ENCODE measurements around the gene TP53I3. TPM values are rescaled to one million over a fixed set of nuclear protein-coding genes. Genes with fewer than 3 reads are reported as not detected.
A peak's percentile ranks its signal among the peaks of the same experiment; 100 is the strongest.

Gene TP53I3
- total RNA-seq, 1 experiment from 2014 or later: 13.5 TPM

DNA sequence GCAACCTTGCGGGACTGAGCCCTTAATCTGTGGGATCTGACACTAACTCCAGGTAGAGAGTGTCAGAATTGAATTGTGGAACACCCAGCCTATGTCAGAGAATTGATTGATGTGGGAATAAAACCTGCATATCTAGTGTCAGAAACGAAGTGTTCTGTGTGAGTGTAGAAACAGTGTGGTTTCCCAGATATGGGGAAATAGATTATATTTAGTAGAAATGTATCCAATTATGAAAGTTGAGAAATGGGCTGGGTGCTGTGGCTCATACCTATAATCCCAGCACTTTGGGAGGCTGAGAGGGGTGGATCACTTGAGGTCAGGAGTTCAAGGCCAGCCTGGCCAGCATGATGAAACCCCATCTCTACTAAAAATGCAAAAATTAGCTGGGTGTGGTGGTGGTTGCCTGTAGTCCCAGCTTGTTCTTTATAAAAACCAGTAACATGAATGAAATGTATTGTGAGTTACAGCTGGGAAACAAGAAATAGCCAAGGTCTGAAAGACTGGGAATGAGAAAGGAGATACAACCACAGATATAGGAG, 4.3 kb upstream of the TP53I3 start:
- no peaks in the 10 kb centered on the region for H3K27me3 ChIP-seq (ENCODE audit: low read length)
- no peaks in the 10 kb centered on the region for H4K20me1 ChIP-seq (ENCODE audit: insufficient read depth, low read depth, low read length)
- H3K79me2 ChIP-seq (ENCODE audit: low read length): no peaks in the 10 kb centered on the region
- no peak overlapping the region for H3K4me2 ChIP-seq (ENCODE audit: low read depth, low read length, poor library complexity, severe bottlenecking)
- no peak overlapping the region for H3K9ac ChIP-seq (ENCODE audit: low read length)
- no peaks in the 10 kb centered on the region for H3K9me3 ChIP-seq (ENCODE audit: low read length)
- H3K4me1 ChIP-seq (ENCODE audit: low read length): peaks cover 6% of the 10 kb centered on the region
- H3K27ac ChIP-seq (ENCODE audit: low read length): no peak overlapping the region
- H3K4me3 ChIP-seq (ENCODE audit: low read length): no peak overlapping the region
- peak; percentile 17 for DNase-seq
- no peaks in the 10 kb centered on the region for H3K36me3 ChIP-seq (ENCODE audit: insufficient read depth, low read length)
- H2AFZ ChIP-seq (ENCODE audit: low read length): no peak overlapping the region
- no peaks in the 10 kb centered on the region for H3K9me2 ChIP-seq (replicated peaks; ENCODE audit: insufficient read depth, low read length)

- Histone ChIP-seq H3K4me3 (ENCODE audit: low read length) (no peak overlapping the region), H3K27ac (ENCODE audit: low read length) (no peak overlapping the region), H3K9me3 (ENCODE audit: low read length) (no peaks in the 10 kb centered on the region), H3K27me3 (ENCODE audit: low read length) (no peaks in the 10 kb centered on the region), H3K4me1 (ENCODE audit: low read length) (peaks cover 18% of the 10 kb centered on the region), H3K9me2 (replicated peaks; ENCODE audit: insufficient read depth, low read length) (no peaks in the 10 kb centered on the region), H3K9ac (ENCODE audit: low read length) (no peak overlapping the region), H3K79me2 (ENCODE audit: low read length) (no peaks in the 10 kb centered on the region), H3K36me3 (ENCODE audit: insufficient read depth, low read length) (no peaks in the 10 kb centered on the region; the same call in 1 of the 2 replicates), H3K4me2 (ENCODE audit: low read depth, low read length, poor library complexity, severe bottlenecking) (no peak overlapping the region), H2AFZ (ENCODE audit: low read length) (no peak overlapping the region), H4K20me1 (ENCODE audit: insufficient read depth, low read depth, low read length) (no peaks in the 10 kb centered on the region)
- no peak for DNase-seq
These were observed 2.4 kb upstream of the TP53I3 start for GRCh38 chr2:24087032-24087431.

DNA sequence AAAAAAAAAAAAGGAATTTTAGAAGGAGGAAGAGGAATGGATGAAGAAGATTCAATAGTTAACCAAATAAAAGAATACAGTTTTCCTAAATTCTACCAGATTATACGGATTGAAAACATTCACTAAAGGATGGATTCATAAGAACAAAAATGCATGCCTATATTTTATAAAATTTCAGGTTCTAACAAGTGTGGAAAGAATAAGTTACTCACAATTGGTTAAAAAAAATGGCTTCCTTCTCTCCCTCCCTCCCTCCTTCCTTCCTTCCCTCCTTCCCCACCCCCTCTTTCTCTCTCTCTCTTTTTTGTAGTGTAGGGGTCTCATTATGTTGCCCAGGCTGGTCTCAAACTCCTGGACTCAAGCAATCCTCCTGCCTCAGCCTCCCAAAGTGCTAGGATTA, 1.6 kb upstream of the TP53I3 start:
- H3K27ac ChIP-seq (ENCODE audit: low read length): no peak overlapping the region
- no peaks in the 10 kb centered on the region for H4K20me1 ChIP-seq (ENCODE audit: insufficient read depth, low read depth, low read length)
- no peaks in the 10 kb centered on the region for H3K9me2 ChIP-seq (replicated peaks; ENCODE audit: insufficient read depth, low read length)
- H3K4me1 ChIP-seq (ENCODE audit: low read length): peaks cover 18% of the 10 kb centered on the region
- no peak overlapping the region for H3K9ac ChIP-seq (ENCODE audit: low read length)
- no peaks in the 10 kb centered on the region; the same call in 1 of the 2 replicates for H3K36me3 ChIP-seq (ENCODE audit: insufficient read depth, low read length)
- H2AFZ ChIP-seq (ENCODE audit: low read length): no peak overlapping the region
- no peaks in the 10 kb centered on the region for H3K9me3 ChIP-seq (ENCODE audit: low read length)
- no peak for DNase-seq
- H3K4me2 ChIP-seq (ENCODE audit: low read depth, low read length, poor library complexity, severe bottlenecking): no peak overlapping the region
- H3K79me2 ChIP-seq (ENCODE audit: low read length): no peaks in the 10 kb centered on the region
- H3K27me3 ChIP-seq (ENCODE audit: low read length): no peaks in the 10 kb centered on the region
- H3K4me3 ChIP-seq (ENCODE audit: low read length): no peak overlapping the region

DNA sequence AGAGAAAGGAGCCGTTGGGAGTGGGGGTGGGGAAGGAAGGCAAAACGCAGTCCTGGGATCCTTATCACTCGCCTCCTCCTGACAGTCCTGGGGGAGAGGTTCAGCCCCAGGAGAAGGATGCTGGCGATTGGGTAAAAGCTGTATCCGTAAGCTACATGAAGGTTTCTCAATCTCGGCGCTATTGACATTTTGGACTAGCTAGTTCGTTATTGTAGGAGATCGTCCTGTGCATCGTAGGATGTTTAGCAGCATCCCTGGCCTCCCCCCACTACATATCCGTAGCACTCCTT, 511 bp upstream of the TP53I3 start:
- peak overlapping the region; percentile 70 for H3K4me3 ChIP-seq (ENCODE audit: low read length)
- peak overlapping the region; percentile 97 for H3K4me2 ChIP-seq (ENCODE audit: low read depth, low read length, poor library complexity, severe bottlenecking)
- peak overlapping the region; percentile 93 for H3K27ac ChIP-seq (ENCODE audit: low read length)
- no peak for DNase-seq
- H3K79me2 ChIP-seq (ENCODE audit: low read length): no peaks in the 10 kb centered on the region
- peak overlapping the region; percentile 84 for H3K9ac ChIP-seq (ENCODE audit: low read length)
- no peaks in the 10 kb centered on the region for H3K27me3 ChIP-seq (ENCODE audit: low read length)
- H3K9me3 ChIP-seq (ENCODE audit: low read length): no peaks in the 10 kb centered on the region
- peaks cover 18% of the 10 kb centered on the region for H3K4me1 ChIP-seq (ENCODE audit: low read length)
- no peaks in the 10 kb centered on the region for H3K9me2 ChIP-seq (replicated peaks; ENCODE audit: insufficient read depth, low read length)
- H2AFZ ChIP-seq (ENCODE audit: low read length): peak overlapping the region; percentile 90
- H3K36me3 ChIP-seq (ENCODE audit: insufficient read depth, low read length): no peaks in the 10 kb centered on the region; the same call in 1 of the 2 replicates
- H4K20me1 ChIP-seq (ENCODE audit: insufficient read depth, low read depth, low read length): no peaks in the 10 kb centered on the region

- Histone ChIP-seq H4K20me1 (ENCODE audit: insufficient read depth, low read depth, low read length) (no peaks in the 10 kb centered on the region), H3K4me3 (ENCODE audit: low read length) (peak overlapping the region; percentile 70), H3K79me2 (ENCODE audit: low read length) (no peaks in the 10 kb centered on the region), H3K9me3 (ENCODE audit: low read length) (no peaks in the 10 kb centered on the region), H3K4me1 (ENCODE audit: low read length) (peaks cover 18% of the 10 kb centered on the region), H3K27ac (ENCODE audit: low read length) (peak overlapping the region; percentile 93), H3K9me2 (replicated peaks; ENCODE audit: insufficient read depth, low read length) (no peaks in the 10 kb centered on the region), H3K9ac (ENCODE audit: low read length) (peak overlapping the region; percentile 84), H3K4me2 (ENCODE audit: low read depth, low read length, poor library complexity, severe bottlenecking) (peak overlapping the region; percentile 97), H3K27me3 (ENCODE audit: low read length) (no peaks in the 10 kb centered on the region), H2AFZ (ENCODE audit: low read length) (peak overlapping the region; percentile 90; the same call in 1 of the 2 replicates), H3K36me3 (ENCODE audit: insufficient read depth, low read length) (no peaks in the 10 kb centered on the region; the same call in 1 of the 2 replicates)
- DNase-seq: peak; percentile 98
These were observed 858 bp downstream of the TP53I3 start for GRCh38 chr2:24083567-24084385.

DNA sequence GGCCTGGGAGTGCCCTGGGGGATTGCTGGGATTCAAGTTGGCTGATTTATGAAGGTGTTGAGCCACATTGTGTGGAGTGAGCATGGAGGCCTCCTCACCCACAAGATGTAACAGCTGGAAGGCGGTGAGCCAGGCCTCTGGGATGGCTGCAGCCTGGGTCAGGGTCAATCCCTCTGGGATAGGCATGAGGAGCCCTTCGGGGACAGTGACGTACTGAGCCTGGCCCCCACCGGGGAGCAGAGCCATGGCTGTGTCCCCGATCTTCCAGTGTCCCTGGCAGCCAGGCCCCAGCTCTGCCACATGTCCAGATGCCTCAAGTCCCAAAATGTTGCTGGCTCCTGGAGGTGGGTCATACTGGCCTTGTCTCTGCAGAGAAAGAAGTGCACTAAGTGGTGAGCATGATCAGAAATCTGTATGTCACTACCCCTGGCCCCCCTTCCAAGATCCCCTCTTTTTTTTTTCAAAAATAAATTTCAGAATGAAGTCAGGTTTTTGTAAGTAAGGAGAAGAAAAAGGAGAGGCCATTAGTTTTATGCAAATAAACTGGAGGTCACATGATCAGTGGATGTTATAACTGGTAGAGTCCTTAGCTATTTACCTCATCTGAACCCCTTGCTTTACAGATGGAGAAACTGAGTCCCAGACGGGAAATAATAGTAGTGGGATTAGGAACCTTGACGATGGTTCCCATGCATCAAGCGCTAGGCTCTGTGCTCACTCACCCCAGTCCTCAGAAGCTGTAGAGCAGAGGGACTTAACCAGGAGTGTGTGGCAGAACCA, 1.7 kb downstream of the TP53I3 start:
- H4K20me1 ChIP-seq (ENCODE audit: insufficient read depth, low read depth, low read length): no peaks in the 10 kb centered on the region
- H3K9ac ChIP-seq (ENCODE audit: low read length): peak overlapping the region; percentile 84
- no peaks in the 10 kb centered on the region for H3K9me2 ChIP-seq (replicated peaks; ENCODE audit: insufficient read depth, low read length)
- no peaks in the 10 kb centered on the region for H3K79me2 ChIP-seq (ENCODE audit: low read length)
- peak overlapping the region; percentile 97 for H3K4me2 ChIP-seq (ENCODE audit: low read depth, low read length, poor library complexity, severe bottlenecking)
- H3K4me1 ChIP-seq (ENCODE audit: low read length): peaks cover 20% of the 10 kb centered on the region
- peak overlapping the region; percentile 70 for H3K4me3 ChIP-seq (ENCODE audit: low read length)
- no peaks in the 10 kb centered on the region for H3K9me3 ChIP-seq (ENCODE audit: low read length)
- DNase-seq: peak; percentile 54
- H3K27me3 ChIP-seq (ENCODE audit: low read length): no peaks in the 10 kb centered on the region
- H3K27ac ChIP-seq (ENCODE audit: low read length): peak overlapping the region; percentile 93
- H2AFZ ChIP-seq (ENCODE audit: low read length): peak overlapping the region; percentile 71; the same call in 1 of the 2 replicates
- H3K36me3 ChIP-seq (ENCODE audit: insufficient read depth, low read length): no peaks in the 10 kb centered on the region; the same call in 1 of the 2 replicates

GRCh38 chr2:24080701-24081100, 3.9 kb downstream of the TP53I3 start:
- Histone ChIP-seq H3K9ac (ENCODE audit: low read length) (no peak overlapping the region), H4K20me1 (ENCODE audit: insufficient read depth, low read depth, low read length) (no peaks in the 10 kb centered on the region), H3K79me2 (ENCODE audit: low read length) (peaks cover 4% of the 10 kb centered on the region), H3K4me1 (ENCODE audit: low read length) (peaks cover 27% of the 10 kb centered on the region), H2AFZ (ENCODE audit: low read length) (no peak overlapping the region), H3K9me2 (replicated peaks; ENCODE audit: insufficient read depth, low read length) (no peaks in the 10 kb centered on the region), H3K4me2 (ENCODE audit: low read depth, low read length, poor library complexity, severe bottlenecking) (no peak overlapping the region), H3K27me3 (ENCODE audit: low read length) (no peaks in the 10 kb centered on the region), H3K4me3 (ENCODE audit: low read length) (no peak overlapping the region), H3K9me3 (ENCODE audit: low read length) (no peaks in the 10 kb centered on the region), H3K36me3 (ENCODE audit: insufficient read depth, low read length) (no peaks in the 10 kb centered on the region; the same call in 1 of the 2 replicates), H3K27ac (ENCODE audit: low read length) (no peak overlapping the region)
- DNase-seq: no peak

GRCh38 chr2:24077879-24078278, 6.8 kb downstream of the TP53I3 start:
- H3K36me3 ChIP-seq (ENCODE audit: insufficient read depth, low read length): peaks cover 10% of the 10 kb centered on the region
- H3K4me3 ChIP-seq (ENCODE audit: low read length): peak overlapping the region; percentile 95
- no peaks in the 10 kb centered on the region for H3K9me2 ChIP-seq (replicated peaks; ENCODE audit: insufficient read depth, low read length)
- H3K9ac ChIP-seq (ENCODE audit: low read length): peak overlapping the region; percentile 65
- H3K27me3 ChIP-seq (ENCODE audit: low read length): no peaks in the 10 kb centered on the region
- 0 out of 2 replicates have a peak overlapping the region, but pooled peaks have one; percentile 26 for H2AFZ ChIP-seq (ENCODE audit: low read length)
- no peaks in the 10 kb centered on the region; the same call in 1 of the 2 replicates for H4K20me1 ChIP-seq (ENCODE audit: insufficient read depth, low read depth, low read length)
- no peaks in the 10 kb centered on the region for H3K9me3 ChIP-seq (ENCODE audit: low read length)
- H3K4me1 ChIP-seq (ENCODE audit: low read length): peaks cover 29% of the 10 kb centered on the region
- DNase-seq: no peak
- peak overlapping the region; percentile 50 for H3K27ac ChIP-seq (ENCODE audit: low read length)
- peaks cover 31% of the 10 kb centered on the region for H3K79me2 ChIP-seq (ENCODE audit: low read length)
- peak overlapping the region; percentile 69 for H3K4me2 ChIP-seq (ENCODE audit: low read depth, low read length, poor library complexity, severe bottlenecking)

Measured in Karpas-422 (cell line).